A549 (cell line): ENCODE data around the gene PFKFB3. TPM values are rescaled to one million over a fixed set of nuclear protein-coding genes. Genes with fewer than 3 reads are reported as not detected.
A peak's percentile ranks its signal among the peaks of the same experiment; 100 is the strongest.

Experiments used
- ATAC-seq, 2 experiments: fragments of 200-7000 bp in 1 of 2; fragments of >200 bp in 1 of 2; cut with Nextera tagmentation in 1 of 2; cut with Tn5 transposase in 1 of 2; 3 replicates each; pipeline versions ENCODE4 v1.8.0 to v1.9.1; 2018 to 2020; ENCODE audit warnings: mild to moderate bottlenecking in 1 of 2, moderate library complexity in 1 of 2
- CTCF ChIA-PET: fragments of 300-600 bp; sonication (Branson Sonifier 250); formaldehyde crosslinking; extraction: SDS; loops from one replicate; lab custom pipeline; 2021; ENCODE audit warnings: antibody characterized with exemption, inconsistent platforms; lab: Yijun Ruan, JAX
- POLR2A ChIA-PET: fragments of 350-600 bp; formaldehyde crosslinking; extraction: SDS; loops from one replicate; lab custom pipeline; 2021; ENCODE audit warnings: antibody characterized with exemption, inconsistent platforms; lab: Yijun Ruan, JAX
- DNase-seq, 2 experiments: peaks; one replicate each; pipeline versions ENCODE4 v3.0.0 to v3.0.0-alpha.2; 2011 to 2016; ENCODE audit warnings: low read depth in 1 of 2, low spot score in 1 of 2
- FAIRE-seq: peaks from 2 replicates; lab custom pipeline; 2011; peaks lifted over from hg19 to GRCh38; lab: Jason Lieb, UNC
- H3K27ac ChIP-seq, 2 experiments: fragments of >200 bp; sonication (Bioruptor Twin); formaldehyde crosslinking; 3 replicates each; pipeline ENCODE4 v1.5.1; 2016 to 2017
- H3K4me1 ChIP-seq: fragments of >200 bp; sonication (Bioruptor Twin); formaldehyde crosslinking; 3 replicates; pipeline ENCODE4 v1.6.1; 2016
- H3K4me2 ChIP-seq: fragments of >200 bp; sonication (Bioruptor Twin); formaldehyde crosslinking; 3 replicates; pipeline ENCODE4 v1.6.1; 2016
- H3K4me3 ChIP-seq: fragments of >200 bp; sonication (Bioruptor Twin); formaldehyde crosslinking; 3 replicates; pipeline ENCODE4 v1.5.1; 2016
- H3K9me3 ChIP-seq: fragments of >200 bp; sonication (Bioruptor Twin); formaldehyde crosslinking; 3 replicates; pipeline ENCODE4 v1.6.1; 2016
- CTCF ChIP-seq: fragments of >200 bp; sonication (Bioruptor Twin); formaldehyde crosslinking; IDR thresholded peaks from 3 replicates; pipeline ENCODE4 v1.5.1; 2016
- E2F6 ChIP-seq: IDR thresholded peaks from 2 replicates; pipeline ENCODE4 v1.6.1; 2012; ENCODE audit warnings: low read depth, borderline replicate concordance
- EHF ChIP-seq: fragments of 250-450 bp; sonication (Bioruptor Pico); IDR thresholded peaks from 2 replicates; pipeline ENCODE4 v1.5.0; 2020; ENCODE audit warnings: mild to moderate bottlenecking
- ELK1 ChIP-seq: fragments of 150-350 bp; IDR thresholded peaks from 2 replicates; pipeline ENCODE4 v1.6.1; 2014; ENCODE audit warnings: low read depth, mild to moderate bottlenecking, low read length
- FOXS1 ChIP-seq: fragments of 250-450 bp; sonication (Bioruptor Pico); IDR thresholded peaks from 2 replicates; pipeline ENCODE4 v1.5.0; 2020; ENCODE audit warnings: mild to moderate bottlenecking, moderate library complexity
- HDAC2 ChIP-seq: fragments of 200-600 bp; sonication (generic); IDR thresholded peaks from 2 replicates; pipeline ENCODE4 v1.6.1; 2016
- HEYL ChIP-seq: fragments of 250-450 bp; sonication (Bioruptor Pico); IDR thresholded peaks from 2 replicates; pipeline ENCODE4 v1.8.0; 2021; ENCODE audit warnings: mild to moderate bottlenecking, moderate library complexity
- JUN ChIP-seq, 2 experiments: fragments of >200 bp; sonication (Bioruptor Twin); formaldehyde crosslinking; IDR thresholded peaks; 2 replicates in 1 of 2; 3 replicates in 1 of 2; pipeline ENCODE4 v1.6.1; 2016 to 2017
- MAZ ChIP-seq: fragments of 150-350 bp; IDR thresholded peaks from 2 replicates; pipeline ENCODE4 v1.6.1; 2014; ENCODE audit warnings: antibody characterized with exemption, low read depth, low read length, borderline replicate concordance
- NR3C1 ChIP-seq: fragments of >200 bp; sonication (Bioruptor Twin); formaldehyde crosslinking; IDR thresholded peaks from 3 replicates; pipeline ENCODE4 v1.6.1; 2017
- PBX3 ChIP-seq: IDR thresholded peaks from 2 replicates; pipeline ENCODE4 v1.6.1; 2012
- USF2 ChIP-seq: fragments of 450-650 bp; IDR thresholded peaks from 2 replicates; pipeline ENCODE4 v1.6.1; 2014; ENCODE audit warnings: antibody characterized with exemption
- ZFP36 ChIP-seq: fragments of 450-650 bp; IDR thresholded peaks from 2 replicates; pipeline ENCODE4 v1.6.1; 2014; ENCODE audit warnings: borderline replicate concordance; ENCODE audit not compliant: partially characterized antibody
- ZNF302 ChIP-seq: fragments of 250-450 bp; sonication (Bioruptor Pico); IDR thresholded peaks from 2 replicates; pipeline ENCODE4 v1.9.0; 2021; ENCODE audit warnings: inconsistent platforms, mild to moderate bottlenecking, moderate library complexity
- WGBS: methylation state at CpG from one replicate; pipeline ENCODE4 v1.1.6; 2017; ENCODE audit errors: missing lambda C conversion rate; 5-methylcytosine and 5-hydroxymethylcytosine counted together
- polyA plus RNA-seq, 4 experiments: library from polyadenylated mRNA; depleted of rRNA in 3 of 4; stranded (reverse); fragments of >200 nt; fragmentation: RNase III in 1 of 4; extraction: RNeasy Plus Mini Kit Qiagen cat#74134 plus additional on column Dnase treatment in 1 of 4; gene quantifications; 2 replicates in 3 of 4; 3 replicates in 1 of 4; pipeline ENCODE4 v1.2.3, GENCODE V29; 2011 to 2017

The PFKFB3 gene
- polyA plus RNA-seq, 2 of the 4 experiments (the other 2 are of a cell fraction): 139 to 232 TPM

GRCh38 chr10:6202098-6202683, 541 bp upstream of the PFKFB3 start:
- ATAC-seq (peak; percentile 16 to 41), DNase-seq (no peak), FAIRE-seq (no peak)
- WGBS: 6% methylated on average over 17 of the region's 29 CpGs
- H3K27ac ChIP-seq: peak overlapping the region; percentile 85 to 97
- H3K4me1 ChIP-seq: peaks cover 7% of the 10 kb centered on the region; the same call in 2 of the 3 replicates
- H3K4me2 ChIP-seq: peak overlapping the region; percentile 91
- CTCF ChIA-PET: interaction anchor here (0.7 to 8.2 kb wide), 65 partner anchors 8 to 253 kb away, joined by 3 to 332 read pairs (median 5); no protein-coding TSS in a partner anchor
- no peaks in the 10 kb centered on the region for H3K9me3 ChIP-seq
- TF ChIP-seq USF2: no peak
- TF ChIP-seq FOXS1: no peak
- no peak for TF ChIP-seq ZFP36
- no peak for TF ChIP-seq E2F6
- no peak for TF ChIP-seq NR3C1
- no peak for TF ChIP-seq ELK1
- TF ChIP-seq HDAC2: no peak
- peak overlapping the region; percentile 70 for H3K4me3 ChIP-seq
- POLR2A ChIA-PET: interaction anchor here (0.5 to 5.0 kb wide), 47 partner anchors 10 to 1208 kb away, joined by 3 to 367 read pairs (median 4); partner anchors contain the start of gene SFMBT2

GRCh38 chr10:6203331-6204062, 765 bp downstream of the PFKFB3 start:
- FAIRE-seq (no peak), DNase-seq (peak; percentile 55 to 80), ATAC-seq (peak; percentile 54 to 66)
- WGBS: under 1% methylated on average over 28 of the region's 76 CpGs
- Histone ChIP-seq H3K4me2 (peak overlapping the region; percentile 79), H3K27ac (peak overlapping the region; percentile 85 to 97), H3K4me3 (peak overlapping the region; percentile 70), H3K9me3 (no peaks in the 10 kb centered on the region), H3K4me1 (peaks cover 17% of the 10 kb centered on the region)
- ChIA-PET CTCF (interaction anchor here (0.7 to 8.2 kb wide), 47 partner anchors 9 to 229 kb away, joined by 3 to 332 read pairs (median 5); no protein-coding TSS in a partner anchor), POLR2A (interaction anchor here (0.6 to 5.0 kb wide), 38 partner anchors 9 to 518 kb away, joined by 3 to 367 read pairs (median 5); no protein-coding TSS in a partner anchor)
- TF ChIP-seq NR3C1 (no peak), CTCF (peak; percentile 67), EHF (CRISPR knock-in tag) (no peak), MAZ (0 out of 2 replicates have a peak, but pooled peaks have one; percentile 23), ZNF302 (CRISPR knock-in tag) (no peak), PBX3 (0 out of 2 replicates have a peak, but pooled peaks have one; percentile 6), HDAC2 (peak; percentile 58; the same call in 1 of the 2 replicates), JUN (IDR thresholded peaks at IDR 0.05) (peak; percentile 28 to 67; a peak in 4 of 5 replicates), HEYL (CRISPR knock-in tag) (no peak)
